Stomach (tissue), 9 donors: ENCODE results near the gene PUS3. TPM values are rescaled to one million over a fixed set of nuclear protein-coding genes. Genes with fewer than 3 reads are reported as not detected.

Experiments
- DNase-seq, 2 donors: peaks; one replicate each; pipeline versions ENCODE4 v3.0.0 to v3.0.0-alpha.2; 2013 to 2019
- H3K27ac ChIP-seq, 5 donors: fragments of 200-600 bp in 4 of 5; sonication (generic) in 4 of 5; one replicate each; pipeline ENCODE4 v1.5.1; 2013 to 2019; ENCODE audit warnings: mild to moderate bottlenecking in 1 of 5, moderate library complexity in 1 of 5
- H3K27me3 ChIP-seq, 3 donors: fragments of 200-600 bp; sonication (generic); one replicate each; pipeline ENCODE4 v1.5.1; 2017 to 2019; ENCODE audit warnings: mixed run types in 1 of 3
- H3K36me3 ChIP-seq, 4 donors: fragments of 200-600 bp; sonication (generic); 1 replicate in 3 of 4; 2 replicates in 1 of 4; pipeline ENCODE4 v1.5.1; 2016 to 2019
- H3K4me1 ChIP-seq, 4 donors: fragments of 200-600 bp; sonication (generic); one replicate each; pipeline ENCODE4 v1.5.1; 2016 to 2019
- H3K4me3 ChIP-seq, 4 donors: fragments of 200-600 bp; sonication (generic) in 3 of 4; one replicate each; pipeline ENCODE4 v1.5.1; 2016 to 2019; ENCODE audit warnings: mild to moderate bottlenecking in 1 of 4
- H3K9me3 ChIP-seq, 4 donors: fragments of 200-600 bp; sonication (generic); one replicate each; pipeline ENCODE4 v1.5.1; 2016 to 2019
- EP300 ChIP-seq: sonication (generic); formaldehyde crosslinking; IDR thresholded peaks from one replicate; pipeline ENCODE4 v1.6.1; 2017; ENCODE audit warnings: antibody characterized with exemption
- POLR2A ChIP-seq, 4 donors: fragments of 450-650 bp; IDR thresholded peaks; one replicate each; pipeline ENCODE4 v1.6.1; 2016; ENCODE audit warnings: antibody characterized with exemption in 4 of 4, control low read depth in 2 of 4, mild to moderate bottlenecking in 1 of 4, moderate library complexity in 1 of 4
- POLR2AphosphoS5 ChIP-seq, 3 donors: sonication (generic); formaldehyde crosslinking; IDR thresholded peaks; one replicate each; pipeline ENCODE4 v1.6.1; 2016; ENCODE audit warnings: antibody characterized with exemption in 3 of 3
- WGBS, 5 donors: extraction: QIAGEN DNeasy Blood & Tissue Kit in 3 of 5; methylation state at CpG; one replicate each; pipeline versions ENCODE4 v1.1.5 to v1.1.7; 2013 to 2018; 5-methylcytosine and 5-hydroxymethylcytosine counted together
- intact Hi-C: fragments of 100-400 bp; cut with DNase I; formaldehyde crosslinking; loops from one replicate; pipeline ENCODE4 v1.15.1; 2023; ENCODE audit warnings: low total_unique reads
- polyA plus RNA-seq, 3 donors: library from polyadenylated mRNA; stranded (reverse); fragments of 200-250 nt; gene quantifications; one replicate each; pipeline ENCODE4 v1.2.3, GENCODE V29; 2013
- total RNA-seq, 5 donors: library from RNA; depleted of rRNA; stranded (reverse); fragments of >200 nt; gene quantifications; one replicate each; pipeline versions ENCODE4 v1.1.0 to v1.2.3, GENCODE V29; 2014 to 2016
- TF ChIP-seq, protein P1 (sequence below), 7 experiments: fragments of 450-650 bp in 4 of 7; fragments of 200-600 bp in 3 of 7; sonication (generic) in 3 of 7; IDR thresholded peaks; one replicate each; pipeline ENCODE4 v1.5.1; 2016 to 2019; ENCODE audit warnings: antibody characterized with exemption in 7 of 7, control low read depth in 2 of 7, mild to moderate bottlenecking in 1 of 7
- donor health status: healthy with polysubstance abuse.
- donor health status: Bipolar disorder and iron deficiency.
- donor health status: healthy.

PUS3 gene
- total and polyA plus RNA-seq, 8 donors: 0.58 to 15.1 (median 9.2) TPM

DNA sequence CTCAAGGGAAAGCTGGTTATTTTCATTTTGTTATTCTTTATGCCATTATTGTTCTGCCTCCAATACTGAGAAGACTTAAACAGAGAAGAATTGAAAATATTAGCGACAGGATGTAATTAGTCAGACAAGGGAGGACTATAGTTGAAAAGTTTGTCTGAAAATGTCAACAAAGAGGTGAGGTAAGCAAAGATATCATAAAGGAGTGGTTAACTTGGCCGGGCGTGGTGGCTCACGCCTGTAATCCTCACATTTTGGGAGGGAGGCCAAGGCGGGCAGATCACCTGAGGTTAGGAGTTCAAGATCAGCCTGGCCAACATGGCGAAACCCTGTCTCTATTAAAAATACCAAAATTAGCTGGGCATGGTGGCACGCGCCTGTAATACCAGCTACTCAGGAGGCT is 19.6 kb downstream of the PUS3 start:
- Histone ChIP-seq H3K36me3 (no peaks in the 10 kb centered on the region), H3K9me3 (no peaks in the 10 kb centered on the region), H3K4me3 (no peak overlapping the region), H3K27ac (peak overlapping the region in 1 of 5 donors; percentile 11), H3K27me3 (no peaks in the 10 kb centered on the region), H3K4me1 (peaks cover 0 to 11% (median 8%) of the 10 kb centered on the region in 4 donors)
- DNase-seq: peak; percentile 18 to 52
- intact Hi-C loops: no loop called here
- TF ChIP-seq POLR2A (IDR thresholded peaks at IDR 0.05) (no peak), POLR2AphosphoS5 (IDR thresholded peaks at IDR 0.05) (peak in 1 of 3 donors; percentile 28)
- WGBS, 5 donors: 47 to 64% (median 53%) methylated on average over 8 of the region's 8 CpGs

GRCh38 chr11:125881291-125881690 is 21.7 kb downstream of the PUS3 start:
- DNase-seq: no peak
- no peak for TF ChIP-seq EP300
- TF ChIP-seq, protein P1, sequence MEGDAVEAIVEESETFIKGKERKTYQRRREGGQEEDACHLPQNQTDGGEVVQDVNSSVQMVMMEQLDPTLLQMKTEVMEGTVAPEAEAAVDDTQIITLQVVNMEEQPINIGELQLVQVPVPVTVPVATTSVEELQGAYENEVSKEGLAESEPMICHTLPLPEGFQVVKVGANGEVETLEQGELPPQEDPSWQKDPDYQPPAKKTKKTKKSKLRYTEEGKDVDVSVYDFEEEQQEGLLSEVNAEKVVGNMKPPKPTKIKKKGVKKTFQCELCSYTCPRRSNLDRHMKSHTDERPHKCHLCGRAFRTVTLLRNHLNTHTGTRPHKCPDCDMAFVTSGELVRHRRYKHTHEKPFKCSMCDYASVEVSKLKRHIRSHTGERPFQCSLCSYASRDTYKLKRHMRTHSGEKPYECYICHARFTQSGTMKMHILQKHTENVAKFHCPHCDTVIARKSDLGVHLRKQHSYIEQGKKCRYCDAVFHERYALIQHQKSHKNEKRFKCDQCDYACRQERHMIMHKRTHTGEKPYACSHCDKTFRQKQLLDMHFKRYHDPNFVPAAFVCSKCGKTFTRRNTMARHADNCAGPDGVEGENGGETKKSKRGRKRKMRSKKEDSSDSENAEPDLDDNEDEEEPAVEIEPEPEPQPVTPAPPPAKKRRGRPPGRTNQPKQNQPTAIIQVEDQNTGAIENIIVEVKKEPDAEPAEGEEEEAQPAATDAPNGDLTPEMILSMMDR (IDR thresholded peaks at IDR 0.05): no peak
- no peak for TF ChIP-seq POLR2AphosphoS5 (IDR thresholded peaks at IDR 0.05)
- TF ChIP-seq POLR2A (IDR thresholded peaks at IDR 0.05): no peak
- WGBS, 5 donors: 71 to 89% (median 79%) methylated on average over 1 of the region's 1 CpG

GRCh38 chr11:125874556-125875124 is 28.4 kb downstream of the PUS3 start:
- H3K4me1 ChIP-seq: peaks cover 0 to 6% (median 0%) of the 10 kb centered on the region in 4 donors
- intact Hi-C loops: loop anchor here (5.0 kb wide), 1 partner anchor 252 kb away; no protein-coding TSS in a partner anchor

More at GRCh38 chr11:125881291-125881690, 21.7 kb downstream of the PUS3 start:
- Histone ChIP-seq H3K4me3 (no peak overlapping the region), H3K9me3 (no peaks in the 10 kb centered on the region), H3K4me1 (no peaks in the 10 kb centered on the region), H3K27ac (no peak overlapping the region), H3K36me3 (no peaks in the 10 kb centered on the region), H3K27me3 (no peaks in the 10 kb centered on the region)
- intact Hi-C loops: no loop called here

GRCh38 chr11:125873881-125874555 is 29.0 kb downstream of the PUS3 start:
- Histone ChIP-seq H3K27ac (no peak overlapping the region), H3K36me3 (no peaks in the 10 kb centered on the region), H3K27me3 (no peaks in the 10 kb centered on the region), H3K4me1 (peaks cover 0 to 6% (median 0%) of the 10 kb centered on the region in 4 donors), H3K4me3 (no peak overlapping the region), H3K9me3 (peaks cover 0 to 8% (median 0%) of the 10 kb centered on the region in 4 donors)
- no peak for DNase-seq
- intact Hi-C loops: no loop called here
- WGBS, 5 donors: 72 to 78% (median 77%) methylated on average over 15 to 20 of the region's 20 CpGs
- no peak for TF ChIP-seq POLR2AphosphoS5 (IDR thresholded peaks at IDR 0.05)
- TF ChIP-seq POLR2A (IDR thresholded peaks at IDR 0.05): no peak
- TF ChIP-seq EP300: no peak
- TF ChIP-seq, protein P1 (IDR thresholded peaks at IDR 0.05): no peak

More at GRCh38 chr11:125874556-125875124, 28.4 kb downstream of the PUS3 start:
- Histone ChIP-seq H3K4me3 (no peak overlapping the region), H3K27ac (no peak overlapping the region), H3K27me3 (no peaks in the 10 kb centered on the region), H3K36me3 (no peaks in the 10 kb centered on the region), H3K9me3 (peaks cover 0 to 8% (median 0%) of the 10 kb centered on the region in 4 donors)
- TF ChIP-seq, protein P1 (IDR thresholded peaks at IDR 0.05): peak in 5 of 7 experiments; percentile 55 to 79 (median 66)
- TF ChIP-seq POLR2A (IDR thresholded peaks at IDR 0.05): no peak
- TF ChIP-seq EP300: no peak
- no peak for TF ChIP-seq POLR2AphosphoS5 (IDR thresholded peaks at IDR 0.05)
- peak; percentile 48 to 88 for DNase-seq
- WGBS, 5 donors: 10 to 13% (median 10%) methylated on average over 8 of the region's 8 CpGs
